ENCODE results near the gene DDX4. TPM values are rescaled to one million over a fixed set of nuclear protein-coding genes. Genes with fewer than 3 reads are reported as not detected.

Gene DDX4
- total RNA-seq, 2 experiments from 2014 or later: not detected

DNA sequence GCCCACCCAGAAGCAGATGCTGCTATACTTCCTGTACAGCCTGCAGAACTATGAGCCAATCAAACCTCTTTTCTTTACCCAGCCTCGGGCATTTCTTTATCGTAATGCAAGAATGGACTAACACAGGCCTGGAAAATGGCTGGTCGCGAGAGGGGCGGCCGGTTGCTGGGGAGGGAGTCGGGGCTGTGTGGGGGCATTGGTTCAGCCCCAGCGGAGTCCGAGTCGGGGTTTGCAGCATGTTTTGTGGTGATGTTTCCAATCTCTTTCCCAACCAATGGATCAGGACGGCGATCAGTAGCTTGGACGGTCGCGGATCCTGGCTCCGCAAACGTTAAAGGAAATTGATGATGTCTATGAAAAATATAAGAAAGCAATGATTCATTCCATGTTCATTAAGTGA lies 94.6 kb downstream of the DDX4 start:
- no TSS peak for BruUV-seq (replicated peaks)
- Histone ChIP-seq H3K4me1 (ENCODE audit: insufficient read depth, low read length, poor library complexity, severe bottlenecking) (no peaks in the 10 kb centered on the region), H3K9me3 (ENCODE audit: low read length) (no peaks in the 10 kb centered on the region), H3K79me2 (ENCODE audit: insufficient read depth, low read depth, low read length) (no peaks in the 10 kb centered on the region), H3K36me3 (ENCODE audit: insufficient read depth, low read length) (no peaks in the 10 kb centered on the region), H3K4me2 (ENCODE audit: low read length) (no peak overlapping the region), H2AFZ (ENCODE audit: low read length) (no peak overlapping the region), H4K20me1 (ENCODE audit: insufficient read depth, low read length) (no peaks in the 10 kb centered on the region), H3K9me2 (ENCODE audit: insufficient read depth, low read length) (no peaks in the 10 kb centered on the region), H3K4me3 (ENCODE audit: low read depth, low read length, poor library complexity, severe bottlenecking) (no peak overlapping the region), H3K27ac (ENCODE audit: low read depth, low read length, poor library complexity, severe bottlenecking) (no peak overlapping the region)
- TF ChIP-seq EZH2phosphoT487 (IDR thresholded peaks at IDR 0.05; ENCODE audit: borderline replicate concordance, low read depth, low read length): no peak
- TF ChIP-seq, protein P1, sequence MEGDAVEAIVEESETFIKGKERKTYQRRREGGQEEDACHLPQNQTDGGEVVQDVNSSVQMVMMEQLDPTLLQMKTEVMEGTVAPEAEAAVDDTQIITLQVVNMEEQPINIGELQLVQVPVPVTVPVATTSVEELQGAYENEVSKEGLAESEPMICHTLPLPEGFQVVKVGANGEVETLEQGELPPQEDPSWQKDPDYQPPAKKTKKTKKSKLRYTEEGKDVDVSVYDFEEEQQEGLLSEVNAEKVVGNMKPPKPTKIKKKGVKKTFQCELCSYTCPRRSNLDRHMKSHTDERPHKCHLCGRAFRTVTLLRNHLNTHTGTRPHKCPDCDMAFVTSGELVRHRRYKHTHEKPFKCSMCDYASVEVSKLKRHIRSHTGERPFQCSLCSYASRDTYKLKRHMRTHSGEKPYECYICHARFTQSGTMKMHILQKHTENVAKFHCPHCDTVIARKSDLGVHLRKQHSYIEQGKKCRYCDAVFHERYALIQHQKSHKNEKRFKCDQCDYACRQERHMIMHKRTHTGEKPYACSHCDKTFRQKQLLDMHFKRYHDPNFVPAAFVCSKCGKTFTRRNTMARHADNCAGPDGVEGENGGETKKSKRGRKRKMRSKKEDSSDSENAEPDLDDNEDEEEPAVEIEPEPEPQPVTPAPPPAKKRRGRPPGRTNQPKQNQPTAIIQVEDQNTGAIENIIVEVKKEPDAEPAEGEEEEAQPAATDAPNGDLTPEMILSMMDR (conservative IDR thresholded peaks at IDR 0.05; ENCODE audit: low read length): no peak
- POLR2A ChIA-PET: no interaction called here
- CTCF ChIA-PET (ENCODE audit: unreplicated experiment): interaction anchor here (0.5 kb wide), 1 partner anchor 317 kb away, joined by 3 read pairs; no protein-coding TSS in a partner anchor
- intact Hi-C loops (cut with micrococcal nuclease; ENCODE audit: unreplicated experiment): no loop called here
- DNase-seq (ENCODE audit: low spot score): no peak

DNA sequence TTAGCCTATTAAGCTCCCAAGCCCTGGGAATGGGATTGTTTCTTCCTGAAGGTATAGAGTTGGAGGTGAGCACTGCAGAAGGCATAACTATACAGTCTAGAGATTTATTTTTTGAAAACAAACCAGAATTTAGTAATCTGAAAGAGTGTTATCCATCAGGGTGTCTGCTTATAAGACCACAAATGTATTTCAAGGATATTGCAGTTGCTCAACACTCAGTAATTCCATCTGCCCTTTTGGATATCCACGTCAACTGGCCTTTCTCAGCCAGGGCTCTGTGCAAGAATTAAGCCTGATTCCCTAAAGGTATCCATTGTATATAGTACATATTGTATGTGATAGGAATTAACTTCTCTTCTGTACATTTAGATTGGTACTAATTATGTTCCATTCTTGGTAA lies 98.3 kb downstream of the DDX4 start:
- no peak for TF ChIP-seq EZH2phosphoT487 (IDR thresholded peaks at IDR 0.05; ENCODE audit: borderline replicate concordance, low read depth, low read length)
- TF ChIP-seq, protein P1 (conservative IDR thresholded peaks at IDR 0.05; ENCODE audit: low read length): no peak
- no peak overlapping the region for H3K4me3 ChIP-seq (ENCODE audit: low read depth, low read length, poor library complexity, severe bottlenecking)
- no peaks in the 10 kb centered on the region for H3K9me3 ChIP-seq (ENCODE audit: low read length)
- no peaks in the 10 kb centered on the region for H4K20me1 ChIP-seq (ENCODE audit: insufficient read depth, low read length)
- ChIA-PET CTCF (ENCODE audit: unreplicated experiment) (no interaction called here), POLR2A (no interaction called here)
- no peaks in the 10 kb centered on the region for H3K4me1 ChIP-seq (ENCODE audit: insufficient read depth, low read length, poor library complexity, severe bottlenecking)
- intact Hi-C loops (cut with micrococcal nuclease; ENCODE audit: unreplicated experiment): no loop called here
- H3K4me2 ChIP-seq (ENCODE audit: low read length): no peak overlapping the region
- no peak overlapping the region for H3K27ac ChIP-seq (ENCODE audit: low read depth, low read length, poor library complexity, severe bottlenecking)
- H3K9me2 ChIP-seq (ENCODE audit: insufficient read depth, low read length): no peaks in the 10 kb centered on the region
- H2AFZ ChIP-seq (ENCODE audit: low read length): no peak overlapping the region
- no peaks in the 10 kb centered on the region for H3K79me2 ChIP-seq (ENCODE audit: insufficient read depth, low read depth, low read length)
- no peak for DNase-seq (ENCODE audit: low spot score)
- BruUV-seq (replicated peaks): no TSS peak
- no peaks in the 10 kb centered on the region for H3K36me3 ChIP-seq (ENCODE audit: insufficient read depth, low read length)

DNA sequence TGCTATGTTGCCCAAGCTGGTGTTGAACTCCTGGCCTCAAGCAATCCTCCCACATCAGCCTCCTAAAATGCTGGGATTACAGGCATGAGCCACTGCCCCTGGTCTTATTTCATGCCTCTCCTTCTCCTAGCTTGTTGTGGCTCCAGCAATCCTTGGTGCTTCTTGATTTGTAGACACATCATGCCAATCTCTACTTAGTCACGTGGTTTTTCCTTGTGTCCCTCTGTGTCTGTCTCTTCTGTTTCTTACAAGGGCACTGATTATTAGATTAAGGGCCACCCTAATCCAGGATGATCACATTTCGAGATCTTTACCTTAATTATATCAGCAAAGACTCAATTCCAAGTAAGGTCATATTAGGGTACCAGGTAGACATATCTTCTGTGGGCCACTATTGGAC lies 104.1 kb downstream of the DDX4 start:
- POLR2A ChIA-PET: interaction anchor here (0.7 kb wide), 1 partner anchor 47 kb away, joined by 3 read pairs; no protein-coding TSS in a partner anchor

More for the DNA sequence above, 104.1 kb downstream of the DDX4 start:
- Histone ChIP-seq H4K20me1 (ENCODE audit: insufficient read depth, low read length) (no peaks in the 10 kb centered on the region), H2AFZ (ENCODE audit: low read length) (no peak overlapping the region), H3K9me3 (ENCODE audit: low read length) (no peaks in the 10 kb centered on the region), H3K79me2 (ENCODE audit: insufficient read depth, low read depth, low read length) (no peaks in the 10 kb centered on the region), H3K4me1 (ENCODE audit: insufficient read depth, low read length, poor library complexity, severe bottlenecking) (no peaks in the 10 kb centered on the region), H3K27ac (ENCODE audit: low read depth, low read length, poor library complexity, severe bottlenecking) (no peak overlapping the region), H3K4me2 (ENCODE audit: low read length) (no peak overlapping the region), H3K4me3 (ENCODE audit: low read depth, low read length, poor library complexity, severe bottlenecking) (no peak overlapping the region), H3K36me3 (ENCODE audit: insufficient read depth, low read length) (no peaks in the 10 kb centered on the region), H3K9me2 (ENCODE audit: insufficient read depth, low read length) (no peaks in the 10 kb centered on the region)
- BruUV-seq (replicated peaks): no TSS peak
- CTCF ChIA-PET (ENCODE audit: unreplicated experiment): no interaction called here
- DNase-seq (ENCODE audit: low spot score): no peak
- intact Hi-C loops (cut with micrococcal nuclease; ENCODE audit: unreplicated experiment): no loop called here
- TF ChIP-seq, protein P1 (conservative IDR thresholded peaks at IDR 0.05; ENCODE audit: low read length): no peak
- no peak for TF ChIP-seq EZH2phosphoT487 (IDR thresholded peaks at IDR 0.05; ENCODE audit: borderline replicate concordance, low read depth, low read length)

Data from OCI-LY7 (cell line).